Lower leg skin (tissue), 3 donors: ENCODE data around the gene HMG20A.

ENCODE experiments used
- POLR2A ChIP-seq, 2 donors: fragments of 450-650 bp; IDR thresholded peaks; one replicate each; pipeline ENCODE4 v1.6.1; 2016 to 2017; ENCODE audit warnings: antibody characterized with exemption in 2 of 2, mild to moderate bottlenecking in 1 of 2, moderate library complexity in 1 of 2
- TF ChIP-seq, protein P1 (sequence below), 3 donors: fragments of 450-650 bp; IDR thresholded peaks; one replicate each; pipeline ENCODE4 v1.5.1; 2016; ENCODE audit warnings: antibody characterized with exemption in 3 of 3, mild to moderate bottlenecking in 3 of 3, moderate library complexity in 2 of 3

DNA sequence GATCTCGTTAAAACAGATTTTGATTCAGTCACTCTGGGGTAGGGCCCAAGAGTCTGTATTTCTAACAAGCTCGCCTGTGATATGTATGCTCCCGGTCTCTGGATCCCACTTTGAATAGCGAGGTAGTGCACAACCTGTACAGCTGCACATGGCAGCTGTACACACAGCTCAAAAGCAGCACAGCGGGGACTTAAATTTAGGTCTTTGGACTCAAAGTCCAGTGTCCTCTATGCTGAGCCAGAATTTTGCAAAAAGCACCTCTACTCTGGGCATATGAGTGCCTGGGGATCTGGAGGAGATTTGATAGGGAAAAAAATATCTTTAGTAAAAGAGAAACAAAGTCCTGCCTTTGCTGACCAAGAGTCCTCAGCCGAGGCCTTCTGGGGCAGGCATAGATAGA is 83.1 kb downstream of the HMG20A start:
- TF ChIP-seq, protein P1, sequence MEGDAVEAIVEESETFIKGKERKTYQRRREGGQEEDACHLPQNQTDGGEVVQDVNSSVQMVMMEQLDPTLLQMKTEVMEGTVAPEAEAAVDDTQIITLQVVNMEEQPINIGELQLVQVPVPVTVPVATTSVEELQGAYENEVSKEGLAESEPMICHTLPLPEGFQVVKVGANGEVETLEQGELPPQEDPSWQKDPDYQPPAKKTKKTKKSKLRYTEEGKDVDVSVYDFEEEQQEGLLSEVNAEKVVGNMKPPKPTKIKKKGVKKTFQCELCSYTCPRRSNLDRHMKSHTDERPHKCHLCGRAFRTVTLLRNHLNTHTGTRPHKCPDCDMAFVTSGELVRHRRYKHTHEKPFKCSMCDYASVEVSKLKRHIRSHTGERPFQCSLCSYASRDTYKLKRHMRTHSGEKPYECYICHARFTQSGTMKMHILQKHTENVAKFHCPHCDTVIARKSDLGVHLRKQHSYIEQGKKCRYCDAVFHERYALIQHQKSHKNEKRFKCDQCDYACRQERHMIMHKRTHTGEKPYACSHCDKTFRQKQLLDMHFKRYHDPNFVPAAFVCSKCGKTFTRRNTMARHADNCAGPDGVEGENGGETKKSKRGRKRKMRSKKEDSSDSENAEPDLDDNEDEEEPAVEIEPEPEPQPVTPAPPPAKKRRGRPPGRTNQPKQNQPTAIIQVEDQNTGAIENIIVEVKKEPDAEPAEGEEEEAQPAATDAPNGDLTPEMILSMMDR (IDR thresholded peaks at IDR 0.05): no peak
- TF ChIP-seq POLR2A (IDR thresholded peaks at IDR 0.05): no peak
